Breast epithelium (tissue), 4 donors: ENCODE results near the gene NXPE4. TPM values are rescaled to one million over a fixed set of nuclear protein-coding genes. Genes with fewer than 3 reads are reported as not detected.

ENCODE experiments used
- DNase-seq, 2 donors: peaks; one replicate each; pipeline ENCODE4 v3.0.0-alpha.2; 2019; ENCODE audit warnings: low spot score in 2 of 2
- H3K27ac ChIP-seq, 2 donors: fragments of 200-600 bp; sonication (generic) in 1 of 2; one replicate each; pipeline ENCODE4 v1.5.1; 2016 to 2019; ENCODE audit warnings: mild to moderate bottlenecking in 1 of 2
- H3K27me3 ChIP-seq, 2 donors: fragments of 200-600 bp; sonication (generic) in 1 of 2; one replicate each; pipeline versions ENCODE4 v1.5.1 to v1.6.0; 2017 to 2019; ENCODE audit warnings: control low read depth in 1 of 2, mild to moderate bottlenecking in 1 of 2
- H3K36me3 ChIP-seq: fragments of 200-600 bp; one replicate; pipeline ENCODE4 v1.5.1; 2019
- H3K4me1 ChIP-seq, 2 donors: fragments of 200-600 bp; sonication (generic); one replicate each; pipeline ENCODE4 v1.5.1; 2016 to 2019; ENCODE audit warnings: control low read depth in 1 of 2
- H3K4me3 ChIP-seq, 3 donors: fragments of 200-600 bp; sonication (generic); 1 replicate in 2 of 3; 2 replicates in 1 of 3; pipeline ENCODE4 v1.5.1; 2016 to 2019; ENCODE audit warnings: mild to moderate bottlenecking in 3 of 3, moderate library complexity in 2 of 3
- H3K9me3 ChIP-seq, 2 donors: fragments of 200-600 bp; sonication (generic) in 1 of 2; one replicate each; pipeline ENCODE4 v1.5.1; 2016 to 2019; ENCODE audit warnings: control low read depth in 1 of 2
- POLR2A ChIP-seq: fragments of 450-650 bp; IDR thresholded peaks from one replicate; pipeline ENCODE4 v1.6.1; 2016; ENCODE audit warnings: antibody characterized with exemption, mild to moderate bottlenecking, moderate library complexity
- POLR2AphosphoS5 ChIP-seq, 3 donors: sonication (generic); formaldehyde crosslinking; IDR thresholded peaks; one replicate each; pipeline ENCODE4 v1.6.1; 2017; ENCODE audit warnings: antibody characterized with exemption in 3 of 3
- intact Hi-C: fragments of 100-400 bp; cut with DNase I; formaldehyde crosslinking; loops from one replicate; pipeline ENCODE4 v1.15.1; 2023; ENCODE audit warnings: low total_unique reads
- total RNA-seq, 3 donors: library from RNA; depleted of rRNA; stranded (reverse); fragments of >200 nt; gene quantifications; one replicate each; pipeline ENCODE4 v1.1.0, GENCODE V29; 2016
- TF ChIP-seq, protein P1 (sequence below), 3 donors: fragments of 450-650 bp; IDR thresholded peaks; one replicate each; pipeline ENCODE4 v1.5.1; 2016 to 2017; ENCODE audit warnings: antibody characterized with exemption in 3 of 3, mild to moderate bottlenecking in 3 of 3, moderate library complexity in 3 of 3

Gene NXPE4
- total RNA-seq, 3 donors from 2014 or later = 0.29 to 0.66 TPM; not detected in 1

DNA sequence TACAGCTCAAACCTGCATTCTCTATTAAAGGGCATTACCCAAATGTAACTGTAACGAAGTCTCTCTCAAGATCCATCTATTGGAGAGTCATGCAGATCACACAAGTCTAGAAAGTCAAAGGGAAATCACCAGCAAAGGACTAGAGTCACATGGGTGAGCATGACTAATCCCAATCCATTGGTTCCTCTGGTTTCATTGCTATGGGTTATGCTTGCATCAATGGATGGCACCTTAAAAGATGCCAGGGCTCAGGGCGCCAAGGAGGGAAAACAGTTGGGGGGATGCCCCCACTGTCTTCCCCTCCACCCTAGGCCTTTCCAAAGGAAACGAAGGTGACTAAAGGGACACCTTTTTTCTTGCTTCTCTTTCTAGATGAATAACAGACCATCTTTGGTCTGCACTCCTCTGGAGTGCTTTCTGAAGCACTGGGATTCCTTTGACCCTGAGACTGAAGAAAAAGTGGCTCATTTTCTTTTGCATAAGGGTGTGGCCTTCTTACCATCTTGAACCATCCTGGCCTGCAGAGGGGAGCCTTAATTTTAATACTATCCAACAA is 8.1 kb downstream of the NXPE4 start:
- no peaks in the 10 kb centered on the region for H3K36me3 ChIP-seq
- no peaks in the 10 kb centered on the region for H3K27me3 ChIP-seq
- DNase-seq = no peak
- no peak overlapping the region for H3K4me3 ChIP-seq
- intact Hi-C loops = no loop called here
- TF ChIP-seq, protein P1, sequence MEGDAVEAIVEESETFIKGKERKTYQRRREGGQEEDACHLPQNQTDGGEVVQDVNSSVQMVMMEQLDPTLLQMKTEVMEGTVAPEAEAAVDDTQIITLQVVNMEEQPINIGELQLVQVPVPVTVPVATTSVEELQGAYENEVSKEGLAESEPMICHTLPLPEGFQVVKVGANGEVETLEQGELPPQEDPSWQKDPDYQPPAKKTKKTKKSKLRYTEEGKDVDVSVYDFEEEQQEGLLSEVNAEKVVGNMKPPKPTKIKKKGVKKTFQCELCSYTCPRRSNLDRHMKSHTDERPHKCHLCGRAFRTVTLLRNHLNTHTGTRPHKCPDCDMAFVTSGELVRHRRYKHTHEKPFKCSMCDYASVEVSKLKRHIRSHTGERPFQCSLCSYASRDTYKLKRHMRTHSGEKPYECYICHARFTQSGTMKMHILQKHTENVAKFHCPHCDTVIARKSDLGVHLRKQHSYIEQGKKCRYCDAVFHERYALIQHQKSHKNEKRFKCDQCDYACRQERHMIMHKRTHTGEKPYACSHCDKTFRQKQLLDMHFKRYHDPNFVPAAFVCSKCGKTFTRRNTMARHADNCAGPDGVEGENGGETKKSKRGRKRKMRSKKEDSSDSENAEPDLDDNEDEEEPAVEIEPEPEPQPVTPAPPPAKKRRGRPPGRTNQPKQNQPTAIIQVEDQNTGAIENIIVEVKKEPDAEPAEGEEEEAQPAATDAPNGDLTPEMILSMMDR (IDR thresholded peaks at IDR 0.05) = no peak
- H3K27ac ChIP-seq = no peak overlapping the region
- no peaks in the 10 kb centered on the region for H3K4me1 ChIP-seq
- H3K9me3 ChIP-seq = peaks cover 23 to 45% of the 10 kb centered on the region in 2 donors

DNA sequence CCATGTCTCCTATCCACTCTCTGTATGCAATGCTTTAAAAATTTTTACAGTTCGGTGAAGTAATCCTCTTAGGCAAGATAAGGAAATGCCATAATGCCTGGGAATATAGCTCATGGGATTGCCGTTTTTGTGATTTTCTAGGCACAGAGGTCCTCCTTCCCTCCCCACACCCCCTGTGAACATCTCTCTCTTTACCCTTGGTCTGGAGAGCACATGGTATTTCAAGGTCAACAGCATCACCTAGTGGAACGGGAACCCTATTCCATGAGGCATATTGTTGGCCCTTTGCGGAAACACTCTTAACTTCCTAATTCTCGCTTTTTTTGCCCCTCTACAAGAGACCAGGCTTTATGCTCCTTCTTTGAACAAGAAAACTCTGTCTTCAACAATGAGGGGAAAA is 8.8 kb downstream of the NXPE4 start:
- no peak overlapping the region for H3K27ac ChIP-seq
- no peak for TF ChIP-seq POLR2AphosphoS5 (IDR thresholded peaks at IDR 0.05)
- no peak for TF ChIP-seq POLR2A
- TF ChIP-seq, protein P1 (IDR thresholded peaks at IDR 0.05) = no peak
- intact Hi-C loops = no loop called here
- no peaks in the 10 kb centered on the region for H3K36me3 ChIP-seq
- peaks cover 23 to 45% of the 10 kb centered on the region in 2 donors for H3K9me3 ChIP-seq
- H3K27me3 ChIP-seq = no peaks in the 10 kb centered on the region
- no peaks in the 10 kb centered on the region for H3K4me1 ChIP-seq
- no peak for DNase-seq
- no peak overlapping the region for H3K4me3 ChIP-seq

DNA sequence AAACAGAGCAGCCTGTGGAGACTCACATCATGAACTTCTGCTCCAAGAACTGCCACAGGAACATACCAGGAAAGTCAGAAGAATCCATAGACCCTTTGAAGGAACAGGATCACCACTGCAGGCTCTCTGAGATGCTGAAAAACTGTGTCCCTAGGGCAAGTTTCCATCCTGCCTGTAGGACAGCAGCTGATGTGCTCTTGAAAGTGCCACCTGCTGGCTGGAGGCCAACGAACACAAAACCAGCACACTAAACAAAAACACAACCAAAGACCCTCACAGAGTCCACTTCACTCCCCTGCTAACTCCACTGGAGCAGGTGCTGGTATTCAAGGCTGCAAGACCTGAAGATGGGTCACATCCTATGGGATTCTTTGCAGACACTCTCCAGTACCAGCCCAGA is 23.9 kb downstream of the NXPE4 start:
- Histone ChIP-seq H3K27me3 (no peaks in the 10 kb centered on the region), H3K4me1 (no peaks in the 10 kb centered on the region), H3K9me3 (peaks cover 3 to 16% of the 10 kb centered on the region in 2 donors), H3K36me3 (no peaks in the 10 kb centered on the region), H3K27ac (no peak overlapping the region), H3K4me3 (no peak overlapping the region)
- no peak for TF ChIP-seq POLR2AphosphoS5 (IDR thresholded peaks at IDR 0.05)
- no peak for TF ChIP-seq POLR2A
- TF ChIP-seq, protein P1 (IDR thresholded peaks at IDR 0.05) = no peak
- intact Hi-C loops = no loop called here
- no peak for DNase-seq

DNA sequence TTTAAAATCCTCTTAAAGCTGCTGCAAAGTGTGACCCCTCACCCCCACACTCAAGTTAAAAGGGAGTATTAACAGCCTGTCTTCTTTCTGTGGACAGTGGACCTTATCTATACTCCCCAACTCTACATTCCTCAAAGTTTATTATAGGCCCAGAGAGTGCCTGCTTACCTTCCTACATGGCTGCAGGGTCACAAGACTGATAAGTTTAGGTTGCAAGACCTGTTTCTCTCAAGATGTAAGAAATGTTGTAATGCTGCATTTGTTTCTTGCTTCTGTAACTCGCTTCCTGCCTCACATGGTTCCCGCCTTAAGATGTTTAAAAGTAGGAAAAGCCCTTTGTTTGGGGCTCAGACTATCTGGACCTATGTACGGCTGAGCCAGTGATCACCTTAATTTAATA is 25.8 kb downstream of the NXPE4 start:
- Histone ChIP-seq H3K36me3 (no peaks in the 10 kb centered on the region), H3K4me1 (no peaks in the 10 kb centered on the region), H3K4me3 (no peak overlapping the region), H3K27ac (no peak overlapping the region), H3K27me3 (no peaks in the 10 kb centered on the region), H3K9me3 (peaks cover 0 to 7% of the 10 kb centered on the region in 2 donors)
- intact Hi-C loops = no loop called here
- TF ChIP-seq POLR2A (no peak), POLR2AphosphoS5 (IDR thresholded peaks at IDR 0.05) (no peak)
- TF ChIP-seq, protein P1 (IDR thresholded peaks at IDR 0.05) = no peak
- no peak for DNase-seq

DNA sequence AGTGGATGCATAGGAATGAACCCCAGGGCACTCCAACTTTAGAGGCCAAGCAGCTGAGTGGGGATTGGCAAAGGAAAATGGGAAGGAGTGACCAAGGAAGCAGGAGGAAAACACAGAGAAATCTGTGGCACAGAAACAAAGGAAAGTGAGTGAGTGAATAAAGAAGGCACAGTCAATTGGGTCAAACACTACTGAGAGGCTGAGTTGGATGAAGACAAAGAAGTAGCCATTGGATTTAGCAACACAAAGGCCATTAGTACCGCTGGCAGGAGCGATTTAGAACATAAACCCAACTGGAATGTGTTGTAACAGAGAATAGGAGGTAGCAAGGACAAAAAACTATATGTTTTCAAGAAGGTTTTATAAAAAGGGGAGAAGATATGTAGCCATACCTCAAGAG is 29.3 kb downstream of the NXPE4 start:
- Histone ChIP-seq H3K36me3 (no peaks in the 10 kb centered on the region), H3K9me3 (no peaks in the 10 kb centered on the region), H3K4me3 (no peak overlapping the region), H3K27me3 (no peaks in the 10 kb centered on the region), H3K4me1 (no peaks in the 10 kb centered on the region), H3K27ac (no peak overlapping the region)
- TF ChIP-seq POLR2AphosphoS5 (IDR thresholded peaks at IDR 0.05) = no peak
- TF ChIP-seq, protein P1 (IDR thresholded peaks at IDR 0.05) = no peak
- TF ChIP-seq POLR2A = no peak
- no peak for DNase-seq
- intact Hi-C loops = no loop called here
